K562 (cell line): Measurements from ENCODE around the gene FMO5. TPM values are rescaled to one million over a fixed set of nuclear protein-coding genes. Genes with fewer than 3 reads are reported as not detected.

Experiments
- ATAC-seq: fragments of 200-7000 bp; cut with Tn5 transposase; 3 replicates; pipeline ENCODE4 v1.9.1; 2020; ENCODE audit warnings: moderate library complexity
- BruUV-seq: library from RNA; stranded (reverse); fragments of 400-500 nt; replicated peaks from 2 replicates; lab custom pipeline; 2021; lab: Mats Ljungman, UMichigan
- CTCF ChIA-PET: fragments of 300-600 bp; formaldehyde crosslinking; extraction: SDS; loops from one replicate; lab custom pipeline; 2021; ENCODE audit warnings: low intra/inter-chr PET ratio; lab: Yijun Ruan, JAX
- POLR2A ChIA-PET: fragments of 300-600, 350-650 bp; sonication (Branson Sonifier 250); formaldehyde crosslinking; extraction: SDS; loops from one replicate; lab custom pipeline; 2021; ENCODE audit warnings: antibody characterized with exemption, inconsistent platforms; lab: Yijun Ruan, JAX
- DNase-seq, 4 experiments: peaks; one replicate each; pipeline versions ENCODE4 v3.0.0 to v3.0.0-alpha.2; 2011 to 2018; ENCODE audit warnings: low spot score in 3 of 4, mixed read lengths in 3 of 4; ENCODE audit errors: extremely low read depth in 1 of 4
- FAIRE-seq: peaks from 2 replicates; lab custom pipeline; 2011; peaks lifted over from hg19 to GRCh38; lab: Jason Lieb, UNC
- H2AFZ ChIP-seq: 2 replicates; pipeline ENCODE4 v1.6.0; 2011; ENCODE audit warnings: low read depth, low read length, control low read depth, inconsistent platforms
- H3K27ac ChIP-seq: fragments of 200-600 bp; 3 replicates; pipeline ENCODE4 v1.8.0; 2011; ENCODE audit warnings: low read depth, mild to moderate bottlenecking, control low read depth, inconsistent platforms, low read length, moderate library complexity, mixed read lengths; ENCODE audit errors: extremely low read depth
- H3K27me3 ChIP-seq, 2 experiments: fragments of 300-600 bp in 1 of 2; 2 replicates in 1 of 2; 3 replicates in 1 of 2; pipeline versions ENCODE4 v1.6.0 to v1.8.0; 2011; ENCODE audit warnings: inconsistent platforms in 2 of 2, low read length in 2 of 2, mild to moderate bottlenecking in 1 of 2, mixed read lengths in 1 of 2, moderate library complexity in 1 of 2; ENCODE audit not compliant: control insufficient read depth in 2 of 2, insufficient read depth in 2 of 2
- H3K36me3 ChIP-seq: fragments of 300-600 bp; 3 replicates; pipeline ENCODE4 v1.8.0; 2011; ENCODE audit warnings: mild to moderate bottlenecking, low read length, inconsistent platforms; ENCODE audit not compliant: control insufficient read depth, insufficient read depth
- H3K4me1 ChIP-seq, 2 experiments: fragments of 200-600 bp in 1 of 2; replicated peaks in 1 of 2; 2 replicates in 1 of 2; 3 replicates in 1 of 2; pipeline versions ENCODE4 v1.5.1 to v1.8.0; 2011; ENCODE audit warnings: inconsistent platforms in 2 of 2, low read length in 2 of 2, mild to moderate bottlenecking in 1 of 2, mixed read lengths in 1 of 2, moderate library complexity in 1 of 2; ENCODE audit not compliant: control insufficient read depth in 2 of 2, insufficient read depth in 2 of 2
- H3K4me2 ChIP-seq: 2 replicates; pipeline ENCODE4 v1.6.1; 2011; ENCODE audit warnings: low read length, control low read depth, inconsistent platforms, mixed read lengths; ENCODE audit not compliant: insufficient read depth
- H3K4me3 ChIP-seq: fragments of 200-600 bp; sonication (generic), shearing (Covaris generic); 2 replicates; pipeline ENCODE4 v1.5.1; 2016; ENCODE audit warnings: control low read depth, inconsistent platforms
- H3K79me2 ChIP-seq: fragments of 200-600 bp; 3 replicates; pipeline ENCODE4 v1.8.0; 2011; ENCODE audit warnings: low read length, inconsistent platforms; ENCODE audit not compliant: control insufficient read depth, insufficient read depth
- H3K9ac ChIP-seq, 2 experiments: 2 replicates each; pipeline versions ENCODE4 v1.6.0 to v1.6.1; 2011; ENCODE audit warnings: low read depth in 2 of 2, low read length in 2 of 2, control low read depth in 1 of 2, inconsistent platforms in 1 of 2, mild to moderate bottlenecking in 1 of 2, mixed read lengths in 1 of 2; ENCODE audit not compliant: insufficient read depth in 1 of 2
- H3K9me1 ChIP-seq: one replicate; pipeline ENCODE4 v1.6.0; 2011; ENCODE audit warnings: inconsistent platforms, mild to moderate bottlenecking, low read length, moderate library complexity; ENCODE audit not compliant: control insufficient read depth, insufficient read depth
- H3K9me3 ChIP-seq: replicated peaks from 2 replicates; pipeline ENCODE4 v1.5.1; 2011; ENCODE audit warnings: low read depth, low read length, inconsistent platforms; ENCODE audit not compliant: control insufficient read depth, insufficient read depth
- H4K20me1 ChIP-seq: replicated peaks from 2 replicates; pipeline ENCODE4 v1.6.1; 2011; ENCODE audit warnings: low read length, inconsistent platforms, mixed read lengths; ENCODE audit not compliant: control insufficient read depth, insufficient read depth
- C11orf30 ChIP-seq: fragments of 450-650 bp; IDR thresholded peaks from 2 replicates; pipeline ENCODE4 v1.6.1; 2016; ENCODE audit warnings: low read depth, mild to moderate bottlenecking
- COPS2 ChIP-seq: fragments of 450-650 bp; conservative IDR thresholded peaks from 2 replicates; pipeline ENCODE4 v1.6.1; 2016; ENCODE audit warnings: mild to moderate bottlenecking, moderate library complexity
- EHMT2 ChIP-seq: fragments of 450-650 bp; IDR thresholded peaks from 2 replicates; pipeline ENCODE4 v1.6.1; 2018; ENCODE audit warnings: antibody characterized with exemption
- FOXM1 ChIP-seq, 2 experiments: fragments of 450-650 bp in 1 of 2; sonication (generic) in 1 of 2; formaldehyde crosslinking in 1 of 2; IDR thresholded peaks; 2 replicates each; pipeline versions ENCODE4 v1.6.1 to v1.9.0; 2017 to 2022; ENCODE audit warnings: low read depth in 2 of 2, mild to moderate bottlenecking in 2 of 2, missing genetic modification reagents in 1 of 2, moderate library complexity in 1 of 2
- HMGXB4 ChIP-seq: sonication (generic); formaldehyde crosslinking; IDR thresholded peaks from 2 replicates; pipeline ENCODE4 v1.8.1; 2023; ENCODE audit warnings: mild to moderate bottlenecking, missing genetic modification reagents
- MAFG ChIP-seq: fragments of 450-650 bp; conservative IDR thresholded peaks from 2 replicates; pipeline ENCODE4 v1.6.1; 2016; ENCODE audit warnings: missing genetic modification characterization, missing compliant biosample characterization
- NEUROD1 ChIP-seq: fragments of 150-350 bp; IDR thresholded peaks from 2 replicates; pipeline ENCODE4 v1.6.1; 2014; ENCODE audit warnings: borderline replicate concordance, low read length, low read depth; ENCODE audit not compliant: partially characterized antibody
- NKRF ChIP-seq: fragments of 450-650 bp; IDR thresholded peaks from 2 replicates; pipeline ENCODE4 v1.6.1; 2016; ENCODE audit warnings: borderline replicate concordance
- PTRF ChIP-seq: fragments of 450-650 bp; IDR thresholded peaks from 2 replicates; pipeline ENCODE4 v1.6.1; 2016; ENCODE audit warnings: mild to moderate bottlenecking, missing genetic modification characterization, missing compliant biosample characterization
- RBBP5 ChIP-seq: fragments of 200-600 bp; sonication (generic); IDR thresholded peaks from 2 replicates; pipeline ENCODE4 v1.6.1; 2012; ENCODE audit warnings: borderline replicate concordance, mild to moderate bottlenecking, low read length, control low read depth, inconsistent platforms; ENCODE audit not compliant: insufficient read depth, poor library complexity, severe bottlenecking
- RBM17 ChIP-seq: fragments of 200-400 bp; formaldehyde crosslinking; IDR thresholded peaks from 2 replicates; pipeline ENCODE4 v1.6.1; 2017; ENCODE audit warnings: low read depth, mild to moderate bottlenecking, low read length, borderline replicate concordance
- RBM34 ChIP-seq: fragments of 200-400 bp; formaldehyde crosslinking; IDR thresholded peaks from 2 replicates; pipeline ENCODE4 v1.6.1; 2018; ENCODE audit warnings: low read length, borderline replicate concordance; ENCODE audit not compliant: insufficient read depth
- ZFP30 ChIP-seq: fragments of 250-450 bp; sonication (Bioruptor Pico); IDR thresholded peaks from 2 replicates; pipeline ENCODE4 v1.8.0; 2022; ENCODE audit warnings: moderate library complexity, mild to moderate bottlenecking, inconsistent platforms, borderline replicate concordance
- ZNF232 ChIP-seq: sonication (generic); formaldehyde crosslinking; IDR thresholded peaks from 2 replicates; pipeline ENCODE4 v1.8.0; 2022; ENCODE audit warnings: mild to moderate bottlenecking, missing genetic modification reagents
- ZNF280B ChIP-seq: fragments of 250-450 bp; sonication (Bioruptor Pico); IDR thresholded peaks from 2 replicates; pipeline ENCODE4 v1.5.1; 2021; ENCODE audit warnings: mild to moderate bottlenecking
- ZNF586 ChIP-seq: fragments of 450-650 bp; formaldehyde crosslinking; conservative IDR thresholded peaks from 2 replicates; pipeline ENCODE4 v1.4.0; 2020; ENCODE audit warnings: mild to moderate bottlenecking, moderate library complexity
- ZNF79 ChIP-seq: fragments of 250-450 bp; sonication (Bioruptor Pico); IDR thresholded peaks from 2 replicates; pipeline ENCODE4 v1.4.0; 2020; ENCODE audit warnings: low read depth, mild to moderate bottlenecking, moderate library complexity
- ZNF830 ChIP-seq: fragments of 250-450 bp; sonication (Bioruptor Pico); IDR thresholded peaks from 2 replicates; pipeline ENCODE4 v1.5.0; 2021; ENCODE audit warnings: mild to moderate bottlenecking
- WGBS: fragments of 100-300 bp; shearing (Covaris generic); methylation state at CpG from one replicate; pipeline ENCODE4 v1.1.6; 2016; ENCODE audit warnings: low coverage, mixed read lengths; ENCODE audit not compliant: insufficient coverage; ENCODE audit errors: missing lambda C conversion rate; 5-methylcytosine and 5-hydroxymethylcytosine counted together
- in situ Hi-C: fragments of 300-500 bp; cut with MboI; formaldehyde crosslinking; loops from 4 replicates; pipeline ENCODE4 v1.15.0; 2018; ENCODE audit warnings: inconsistent platforms, mixed read lengths
- intact Hi-C: fragments of 100-400 bp; cut with micrococcal nuclease; formaldehyde crosslinking; loops from 2 replicates; pipeline ENCODE4 v1.14.2; 2022
- polyA plus RNA-seq, 8 experiments: library from polyadenylated mRNA; depleted of rRNA in 4 of 8; stranded (reverse) in 5 of 8; unstranded in 3 of 8; fragments of >200 nt; fragmentation: Nextera tagmentation in 2 of 8; fragmentation: Illumina TruSeq in 1 of 8; extraction: Ambion mirVana in 2 of 8; extraction: Trizol in 1 of 8; gene quantifications; 2 replicates each; pipeline versions ENCODE4 v1.2.1 to v1.2.3, GENCODE V29; 2011 to 2014; ENCODE audit warnings: inconsistent platforms in 1 of 8, missing spikeins in 1 of 8
- total RNA-seq, 7 experiments: library from RNA; depleted of rRNA in 6 of 7; stranded (reverse); fragments of >200 nt in 6 of 7; fragmentation: Illumina TruSeq in 2 of 7; extraction: Trizol in 2 of 7; gene quantifications; 2 replicates each; pipeline versions ENCODE4 v1.2.1 to v1.2.3, GENCODE V29; 2011 to 2021; ENCODE audit warnings: low replicate concordance in 1 of 7

FMO5 gene
- total and polyA plus RNA-seq, 9 of the 15 experiments (the other 6 are each of a cell fraction or from before 2014, with no cell fraction given): 0.11 to 0.69 (median 0.19) TPM; not detected in 1

GRCh38 chr1:147207192-147207591, 17.9 kb downstream of the FMO5 start:
- H2AFZ ChIP-seq: no peak overlapping the region
- no peaks in the 10 kb centered on the region for H3K79me2 ChIP-seq
- ATAC-seq (no peak), FAIRE-seq (no peak), DNase-seq (no peak)
- H3K9me1 ChIP-seq: no peaks in the 10 kb centered on the region
- H3K36me3 ChIP-seq: no peaks in the 10 kb centered on the region
- no peak overlapping the region for H3K4me2 ChIP-seq
- H3K27ac ChIP-seq: no peak overlapping the region
- ChIA-PET CTCF (no interaction called here), POLR2A (no interaction called here)
- peaks cover 5 to 9% of the 10 kb centered on the region in 2 experiments; a peak in 4 of 5 replicates for H3K27me3 ChIP-seq
- no peak overlapping the region for H3K4me3 ChIP-seq
- BruUV-seq: no TSS peak
- in situ Hi-C loops (no loop called here), intact Hi-C loops (no loop called here)
- WGBS: 0% methylated on average over 1 of the region's 1 CpG
- no peak for TF ChIP-seq HMGXB4 (CRISPR knock-in tag)
- no peak for TF ChIP-seq COPS2
- TF ChIP-seq RBM17: no peak
- no peak for TF ChIP-seq ZNF830
- TF ChIP-seq MAFG (tag): no peak
- TF ChIP-seq ZNF280B: no peak
- TF ChIP-seq ZFP30 (CRISPR knock-in tag): no peak
- no peak for TF ChIP-seq RBM34
- TF ChIP-seq ZNF232 (CRISPR knock-in tag): no peak
- no peak for TF ChIP-seq EHMT2
- TF ChIP-seq PTRF (tag): no peak
- no peak for TF ChIP-seq RBBP5
- no peak for TF ChIP-seq FOXM1 (IDR thresholded peaks at IDR 0.05; ENCODE audit: low read depth)
- no peak for TF ChIP-seq FOXM1 (CRISPR knock-in tag; IDR thresholded peaks at IDR 0.05; ENCODE audit: low read depth)
- no peak for TF ChIP-seq ZNF586
- no peak for TF ChIP-seq C11orf30
- TF ChIP-seq NKRF: no peak
- TF ChIP-seq NEUROD1: no peak
- no peak for TF ChIP-seq ZNF79 (CRISPR knock-in tag)
- no peak overlapping the region for H3K9ac ChIP-seq
- no peaks in the 10 kb centered on the region for H3K9me3 ChIP-seq
- H4K20me1 ChIP-seq: no peaks in the 10 kb centered on the region
- H3K4me1 ChIP-seq: 0 out of 5 replicates have a peak, but pooled peaks cover 0 to 3% of the 10 kb centered on the region in 2 experiments
